GM21786 (cell line): ENCODE measurements around the gene ACBD6.
"Not testable (repeated sequence)": the region's sequence is repeated elsewhere in the genome, so short reads cannot be mapped to it uniquely, and the experiment has no call there.

Source experiments
- ATAC-seq: cut with Tn5 transposase; IDR thresholded peaks from one replicate; pipeline ENCODE4 v1.9.1; 2021; ENCODE audit not compliant: unreplicated experiment

Gene ACBD6

DNA sequence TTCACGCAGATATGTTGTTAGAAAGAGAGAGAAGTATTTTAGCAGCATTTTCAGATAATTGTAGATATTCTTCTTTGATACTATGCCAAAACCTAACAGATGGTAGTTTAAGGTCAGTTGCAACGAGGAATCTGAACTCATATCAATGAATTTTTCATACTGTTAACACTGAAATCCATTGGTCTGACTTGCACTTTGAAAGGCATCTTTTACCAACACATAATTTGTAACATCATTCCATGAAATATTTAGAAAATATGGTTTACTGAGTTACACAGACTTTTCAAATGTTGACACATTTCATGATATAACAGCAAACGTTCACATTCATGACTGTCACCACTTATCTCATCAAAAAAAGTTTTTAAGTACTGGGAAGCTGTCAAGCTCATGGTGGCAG is 4.6 kb downstream of the ACBD6 start:
- no peak for ATAC-seq

DNA sequence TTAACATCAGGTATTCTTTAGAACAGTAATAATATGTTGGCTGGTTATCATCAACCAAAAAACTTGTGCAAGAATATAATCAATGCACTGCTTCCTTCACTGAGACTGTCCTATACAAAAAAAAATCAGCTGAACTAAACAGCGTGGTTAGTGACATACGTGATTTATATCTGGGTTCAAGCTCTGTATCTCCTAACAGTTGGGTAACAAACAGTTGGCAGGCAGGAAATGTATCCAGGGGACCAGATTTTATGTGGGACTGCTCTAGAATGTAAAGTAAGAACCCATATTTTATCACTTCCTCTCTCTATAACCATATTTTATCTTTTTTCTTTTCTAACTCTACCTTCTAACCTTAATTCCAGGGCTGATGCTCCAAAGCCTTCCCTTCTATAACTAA is 8.0 kb downstream of the ACBD6 start:
- no peak for ATAC-seq

- no peak for ATAC-seq
Observed at GRCh38 chr1:180489976-180490375, 12.4 kb downstream of the ACBD6 start.

DNA sequence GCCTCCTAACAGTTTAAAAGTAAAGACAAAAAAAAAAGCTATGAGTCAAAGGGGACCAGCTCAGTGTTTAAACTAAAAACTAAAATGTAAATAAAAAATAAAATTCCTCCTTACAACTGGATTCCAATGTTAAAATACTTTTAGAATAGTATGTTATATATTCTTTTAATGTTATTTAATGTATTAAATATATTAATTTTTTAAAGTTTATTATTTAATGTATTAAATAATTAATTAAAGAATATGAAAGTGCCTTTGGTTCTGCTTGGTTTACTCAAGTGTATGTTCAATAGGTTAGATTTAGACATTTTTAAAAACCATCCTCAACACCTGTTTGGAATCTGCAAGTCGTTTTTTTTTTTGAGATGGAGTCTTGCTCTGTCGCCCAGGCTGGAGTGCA is 13.1 kb downstream of the ACBD6 start:
- ATAC-seq: no peak

DNA sequence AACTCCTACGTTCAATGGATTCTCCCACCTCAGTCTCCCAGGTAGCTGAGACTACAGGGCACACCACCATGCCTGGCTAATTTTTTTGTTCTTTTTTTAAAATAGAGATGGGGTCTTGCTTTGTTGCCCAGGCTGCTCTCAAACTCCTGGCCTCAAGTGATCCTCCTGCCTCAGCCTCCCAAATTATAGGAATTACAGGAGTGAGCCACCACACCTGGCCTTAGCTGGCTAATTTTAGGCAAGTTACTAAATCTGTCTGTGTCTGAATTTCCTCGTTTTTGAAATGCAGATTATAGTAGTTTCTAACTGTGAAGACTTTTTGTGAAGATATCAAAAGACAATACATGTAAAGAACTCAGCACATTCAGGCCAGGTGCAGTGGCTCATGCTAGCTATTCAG is 13.7 kb downstream of the ACBD6 start:
- no peak for ATAC-seq

- ATAC-seq: no peak
Observed at GRCh38 chr1:180486092-180486491, 16.3 kb downstream of the ACBD6 start.

DNA sequence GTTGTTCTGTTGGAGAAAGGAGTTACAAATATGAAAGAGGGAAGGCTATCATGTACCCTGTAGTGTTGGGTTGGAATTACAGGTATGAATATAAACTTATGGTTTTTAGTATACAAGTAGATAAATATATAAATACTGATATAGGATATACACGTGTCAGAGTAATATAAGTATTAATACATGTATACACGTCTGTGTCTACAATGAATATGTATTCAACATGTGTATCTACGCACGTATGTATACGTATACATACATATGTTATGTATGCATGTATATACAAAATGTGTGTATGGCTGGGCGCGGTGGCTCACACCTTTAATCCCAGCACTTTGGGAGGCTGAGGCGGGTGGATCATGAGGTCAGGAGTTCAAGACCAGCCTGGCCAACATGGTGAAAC is 17.9 kb downstream of the ACBD6 start:
- no peak for ATAC-seq

GRCh38 chr1:180482425-180483275 is 19.7 kb downstream of the ACBD6 start:
- no peak for ATAC-seq

- no peak for ATAC-seq
Observed at GRCh38 chr1:180470031-180470430, 32.3 kb downstream of the ACBD6 start.

- no peak for ATAC-seq
Observed at GRCh38 chr1:180468311-180468710, 34.1 kb downstream of the ACBD6 start.

GRCh38 chr1:180462102-180462501 is 40.3 kb downstream of the ACBD6 start:
- ATAC-seq: no peak

GRCh38 chr1:180461682-180462081 is 40.7 kb downstream of the ACBD6 start:
- not testable (repeated sequence) for ATAC-seq

GRCh38 chr1:180458807-180459206 is 43.6 kb downstream of the ACBD6 start:
- ATAC-seq: no peak

DNA sequence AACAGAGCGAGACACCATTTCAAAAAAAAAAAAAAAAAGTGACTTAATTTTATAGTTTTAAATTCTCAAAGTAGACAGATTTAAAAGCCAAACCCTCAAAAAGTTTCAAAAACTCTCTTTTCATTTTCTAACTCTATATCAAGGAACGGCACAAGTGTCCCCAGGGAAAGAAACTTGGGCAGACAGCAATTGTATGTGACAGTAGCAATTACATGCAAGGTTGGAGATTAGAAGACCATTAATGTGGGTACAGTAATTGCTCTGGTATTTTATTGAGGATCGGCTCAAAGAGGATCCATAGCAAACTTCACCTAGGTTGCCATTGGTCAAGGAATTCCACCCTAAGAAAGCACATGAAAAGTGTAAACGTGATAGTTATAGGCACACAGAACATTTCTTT is 46.2 kb downstream of the ACBD6 start:
- ATAC-seq: no peak

- no peak for ATAC-seq
Observed at GRCh38 chr1:180451504-180451903, 50.9 kb downstream of the ACBD6 start.

- no peak for ATAC-seq
Observed at GRCh38 chr1:180444522-180444921, 57.9 kb downstream of the ACBD6 start.

DNA sequence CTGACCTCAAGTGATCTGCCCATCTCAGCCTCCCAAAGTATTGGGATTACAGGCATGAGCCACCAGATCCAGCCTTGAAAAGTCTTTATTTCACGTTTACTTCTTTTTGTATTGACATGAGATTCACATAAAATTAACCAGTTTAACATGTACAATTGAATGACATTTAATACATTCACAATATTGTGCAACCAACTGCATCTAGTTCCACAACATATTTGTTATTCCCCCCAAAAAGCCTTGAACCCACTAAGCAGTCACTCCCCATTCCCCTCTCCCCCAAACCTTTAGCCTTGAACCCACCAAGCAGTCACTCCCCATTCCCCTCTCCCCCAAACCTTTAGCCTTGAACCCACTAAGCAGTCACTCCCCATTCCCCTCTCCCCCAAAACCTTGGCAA is 62.0 kb downstream of the ACBD6 start:
- ATAC-seq: no peak

DNA sequence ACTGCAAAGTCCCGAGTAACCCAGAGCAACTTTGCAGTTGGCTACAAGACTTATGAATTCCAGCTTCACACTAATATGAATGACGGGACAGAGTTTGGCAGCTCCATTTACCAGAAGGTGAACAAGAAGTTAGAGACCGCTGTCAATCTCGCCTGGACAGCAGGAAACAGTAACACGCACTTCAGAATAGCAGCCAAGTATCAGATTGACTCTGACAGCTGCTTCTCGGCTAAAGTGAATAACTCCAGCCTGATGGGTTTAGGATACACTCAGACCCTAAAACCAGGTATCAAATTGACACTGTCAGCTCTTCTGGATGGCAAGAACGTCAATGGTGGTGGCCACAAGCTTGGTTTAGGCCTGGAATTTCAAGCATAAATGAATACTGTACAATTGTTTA is 66.8 kb downstream of the ACBD6 start:
- no peak for ATAC-seq

GRCh38 chr1:180433873-180434272 is 68.5 kb downstream of the ACBD6 start:
- no peak for ATAC-seq

- ATAC-seq: no peak
Observed at GRCh38 chr1:180431683-180432082, 70.7 kb downstream of the ACBD6 start.

GRCh38 chr1:180428782-180429695 is 73.3 kb downstream of the ACBD6 start:
- ATAC-seq: no peak

- ATAC-seq: no peak
Observed at GRCh38 chr1:180425952-180426351, 76.4 kb downstream of the ACBD6 start.
